GM12801 (cell line): ENCODE results near the gene TBC1D4.

Source experiments
- TF ChIP-seq, protein P1 (sequence below): IDR thresholded peaks from one replicate; pipeline ENCODE4 v1.5.1; 2011; ENCODE audit warnings: control low read depth; ENCODE audit not compliant: insufficient read length; ENCODE audit errors: extremely low read depth

TBC1D4 gene

GRCh38 chr13:75419656-75420055 lies 62.3 kb downstream of the TBC1D4 start:
- TF ChIP-seq, protein P1, sequence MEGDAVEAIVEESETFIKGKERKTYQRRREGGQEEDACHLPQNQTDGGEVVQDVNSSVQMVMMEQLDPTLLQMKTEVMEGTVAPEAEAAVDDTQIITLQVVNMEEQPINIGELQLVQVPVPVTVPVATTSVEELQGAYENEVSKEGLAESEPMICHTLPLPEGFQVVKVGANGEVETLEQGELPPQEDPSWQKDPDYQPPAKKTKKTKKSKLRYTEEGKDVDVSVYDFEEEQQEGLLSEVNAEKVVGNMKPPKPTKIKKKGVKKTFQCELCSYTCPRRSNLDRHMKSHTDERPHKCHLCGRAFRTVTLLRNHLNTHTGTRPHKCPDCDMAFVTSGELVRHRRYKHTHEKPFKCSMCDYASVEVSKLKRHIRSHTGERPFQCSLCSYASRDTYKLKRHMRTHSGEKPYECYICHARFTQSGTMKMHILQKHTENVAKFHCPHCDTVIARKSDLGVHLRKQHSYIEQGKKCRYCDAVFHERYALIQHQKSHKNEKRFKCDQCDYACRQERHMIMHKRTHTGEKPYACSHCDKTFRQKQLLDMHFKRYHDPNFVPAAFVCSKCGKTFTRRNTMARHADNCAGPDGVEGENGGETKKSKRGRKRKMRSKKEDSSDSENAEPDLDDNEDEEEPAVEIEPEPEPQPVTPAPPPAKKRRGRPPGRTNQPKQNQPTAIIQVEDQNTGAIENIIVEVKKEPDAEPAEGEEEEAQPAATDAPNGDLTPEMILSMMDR, result no peak

- TF ChIP-seq, protein P1, result no peak
These were observed 63.0 kb downstream of the TBC1D4 start for GRCh38 chr13:75418997-75419396.

GRCh38 chr13:75418186-75418843 lies 63.7 kb downstream of the TBC1D4 start:
- TF ChIP-seq, protein P1, result no peak

GRCh38 chr13:75417656-75418055 lies 64.3 kb downstream of the TBC1D4 start:
- TF ChIP-seq, protein P1, result no peak

- TF ChIP-seq, protein P1, result no peak
These were observed 65.0 kb downstream of the TBC1D4 start for GRCh38 chr13:75417012-75417384.

DNA sequence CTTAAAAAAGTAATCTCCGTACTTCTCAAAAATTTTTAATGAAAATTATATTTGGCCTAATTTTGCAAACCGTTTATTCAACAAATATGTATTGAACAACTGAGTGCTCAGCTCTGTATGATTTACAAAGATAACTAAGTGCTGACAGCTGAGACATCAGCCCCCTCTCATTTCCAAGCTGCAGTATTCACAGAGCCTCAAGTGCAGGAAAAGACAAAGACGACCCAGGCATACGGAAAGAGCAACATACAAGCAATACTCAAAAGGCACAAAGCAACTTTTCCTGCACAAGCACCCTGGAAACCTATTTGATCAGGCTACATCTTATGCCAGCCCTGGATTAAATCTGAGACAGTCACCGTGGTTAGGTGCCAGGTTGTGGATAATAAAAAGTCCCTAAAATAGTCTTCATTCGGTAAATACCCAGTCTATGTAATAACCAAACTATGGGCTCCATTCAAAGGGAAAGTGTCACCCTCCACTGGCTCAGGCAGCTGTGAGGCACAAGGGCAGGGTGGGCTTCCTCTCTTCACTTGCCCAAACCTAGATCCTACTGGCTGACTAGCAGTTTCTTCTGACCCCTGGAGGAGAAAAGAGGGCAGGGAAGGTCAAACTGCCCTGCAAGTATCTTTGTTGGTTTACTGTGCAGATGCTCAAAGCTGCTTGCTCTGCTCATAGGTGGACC lies 65.5 kb downstream of the TBC1D4 start:
- TF ChIP-seq, protein P1, result no peak

- TF ChIP-seq, protein P1, result no peak
These were observed 66.3 kb downstream of the TBC1D4 start for GRCh38 chr13:75415694-75416093.
